Vagina (tissue), 2 donors: ENCODE data around the gene SLU7.

ENCODE experiments used
- POLR2A ChIP-seq, 2 donors: fragments of 450-650 bp; IDR thresholded peaks; one replicate each; pipeline ENCODE4 v1.6.1; 2017; ENCODE audit warnings: antibody characterized with exemption in 2 of 2, mild to moderate bottlenecking in 2 of 2, moderate library complexity in 2 of 2
- POLR2AphosphoS5 ChIP-seq, 2 donors: sonication (generic); formaldehyde crosslinking; IDR thresholded peaks; one replicate each; pipeline ENCODE4 v1.9.0; 2017; ENCODE audit warnings: antibody characterized with exemption in 2 of 2, mild to moderate bottlenecking in 2 of 2, low read depth in 1 of 2; ENCODE audit not compliant: insufficient read depth in 1 of 2
- TF ChIP-seq, protein P1 (sequence below), 3 experiments: fragments of 450-650 bp in 2 of 3; fragments of 200-600 bp in 1 of 3; sonication (generic) in 1 of 3; IDR thresholded peaks; one replicate each; pipeline ENCODE4 v1.5.1; 2017 to 2019; ENCODE audit warnings: antibody characterized with exemption in 3 of 3, mild to moderate bottlenecking in 2 of 3, moderate library complexity in 2 of 3

DNA sequence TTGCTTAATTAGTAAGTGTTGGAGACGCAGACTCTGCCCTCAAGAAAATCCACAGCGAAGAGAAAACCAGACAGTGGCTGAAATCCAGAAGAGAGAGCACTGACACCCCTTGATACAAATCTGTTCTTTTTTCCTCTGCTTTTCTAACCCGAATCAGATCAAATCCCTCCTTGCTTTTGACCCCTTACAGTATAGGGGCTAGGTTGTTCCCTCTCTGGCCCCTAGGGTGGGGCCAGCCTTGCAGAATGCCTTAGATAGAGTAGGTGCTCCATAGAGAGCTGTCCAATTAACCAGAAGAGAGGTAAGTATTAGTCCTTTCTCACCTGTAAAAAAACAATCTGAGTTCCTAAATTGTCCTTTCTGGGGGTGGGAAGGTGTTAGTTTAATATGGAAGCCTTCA, 58.6 kb downstream of the SLU7 start:
- TF ChIP-seq, protein P1, sequence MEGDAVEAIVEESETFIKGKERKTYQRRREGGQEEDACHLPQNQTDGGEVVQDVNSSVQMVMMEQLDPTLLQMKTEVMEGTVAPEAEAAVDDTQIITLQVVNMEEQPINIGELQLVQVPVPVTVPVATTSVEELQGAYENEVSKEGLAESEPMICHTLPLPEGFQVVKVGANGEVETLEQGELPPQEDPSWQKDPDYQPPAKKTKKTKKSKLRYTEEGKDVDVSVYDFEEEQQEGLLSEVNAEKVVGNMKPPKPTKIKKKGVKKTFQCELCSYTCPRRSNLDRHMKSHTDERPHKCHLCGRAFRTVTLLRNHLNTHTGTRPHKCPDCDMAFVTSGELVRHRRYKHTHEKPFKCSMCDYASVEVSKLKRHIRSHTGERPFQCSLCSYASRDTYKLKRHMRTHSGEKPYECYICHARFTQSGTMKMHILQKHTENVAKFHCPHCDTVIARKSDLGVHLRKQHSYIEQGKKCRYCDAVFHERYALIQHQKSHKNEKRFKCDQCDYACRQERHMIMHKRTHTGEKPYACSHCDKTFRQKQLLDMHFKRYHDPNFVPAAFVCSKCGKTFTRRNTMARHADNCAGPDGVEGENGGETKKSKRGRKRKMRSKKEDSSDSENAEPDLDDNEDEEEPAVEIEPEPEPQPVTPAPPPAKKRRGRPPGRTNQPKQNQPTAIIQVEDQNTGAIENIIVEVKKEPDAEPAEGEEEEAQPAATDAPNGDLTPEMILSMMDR (IDR thresholded peaks at IDR 0.05), result no peak
- TF ChIP-seq POLR2AphosphoS5 (IDR thresholded peaks at IDR 0.05; ENCODE audit: insufficient read depth in 1 of 2, low read depth in 1 of 2), result no peak
- TF ChIP-seq POLR2A (IDR thresholded peaks at IDR 0.05), result no peak
